Measurements from ENCODE around the gene TRIM46. TPM values are rescaled to one million over a fixed set of nuclear protein-coding genes. Genes with fewer than 3 reads are reported as not detected.

The TRIM46 gene
- total RNA-seq, 3 donors from 2014 or later: 0.26 to 0.76 (median 0.39) TPM

DNA sequence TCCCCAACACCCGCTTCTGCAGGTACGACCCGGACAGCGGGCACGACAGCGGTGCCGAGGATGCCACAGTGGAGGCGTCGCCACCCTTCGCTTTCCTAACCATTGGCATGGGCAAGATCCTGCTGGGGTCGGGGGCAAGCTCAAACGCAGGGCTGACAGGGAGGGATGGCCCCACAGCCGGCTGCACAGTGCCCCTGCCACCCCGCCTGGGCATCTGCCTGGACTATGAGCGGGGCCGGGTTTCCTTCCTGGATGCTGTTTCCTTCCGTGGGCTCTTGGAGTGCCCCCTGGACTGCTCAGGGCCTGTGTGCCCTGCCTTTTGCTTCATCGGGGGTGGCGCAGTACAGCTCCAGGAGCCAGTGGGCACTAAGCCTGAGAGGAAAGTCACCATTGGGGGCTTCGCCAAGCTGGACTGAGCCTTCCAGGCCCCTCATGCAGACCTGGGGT lies 10.1 kb downstream of the TRIM46 start:
- H3K36me3 ChIP-seq (ENCODE audit: low read depth): no peaks in the 10 kb centered on the region
- peaks cover 20% of the 10 kb centered on the region for H3K4me1 ChIP-seq (ENCODE audit: low read depth)
- intact Hi-C loops (cut with DNase I, micrococcal nuclease): no loop called here
- no peak overlapping the region for H3K4me3 ChIP-seq
- no peak for ATAC-seq
- H3K9me3 ChIP-seq: no peaks in the 10 kb centered on the region
- TF ChIP-seq, protein P1, sequence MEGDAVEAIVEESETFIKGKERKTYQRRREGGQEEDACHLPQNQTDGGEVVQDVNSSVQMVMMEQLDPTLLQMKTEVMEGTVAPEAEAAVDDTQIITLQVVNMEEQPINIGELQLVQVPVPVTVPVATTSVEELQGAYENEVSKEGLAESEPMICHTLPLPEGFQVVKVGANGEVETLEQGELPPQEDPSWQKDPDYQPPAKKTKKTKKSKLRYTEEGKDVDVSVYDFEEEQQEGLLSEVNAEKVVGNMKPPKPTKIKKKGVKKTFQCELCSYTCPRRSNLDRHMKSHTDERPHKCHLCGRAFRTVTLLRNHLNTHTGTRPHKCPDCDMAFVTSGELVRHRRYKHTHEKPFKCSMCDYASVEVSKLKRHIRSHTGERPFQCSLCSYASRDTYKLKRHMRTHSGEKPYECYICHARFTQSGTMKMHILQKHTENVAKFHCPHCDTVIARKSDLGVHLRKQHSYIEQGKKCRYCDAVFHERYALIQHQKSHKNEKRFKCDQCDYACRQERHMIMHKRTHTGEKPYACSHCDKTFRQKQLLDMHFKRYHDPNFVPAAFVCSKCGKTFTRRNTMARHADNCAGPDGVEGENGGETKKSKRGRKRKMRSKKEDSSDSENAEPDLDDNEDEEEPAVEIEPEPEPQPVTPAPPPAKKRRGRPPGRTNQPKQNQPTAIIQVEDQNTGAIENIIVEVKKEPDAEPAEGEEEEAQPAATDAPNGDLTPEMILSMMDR (IDR thresholded peaks at IDR 0.05): no peak
- peak in 1 of 3 donors; percentile 32 for DNase-seq

DNA sequence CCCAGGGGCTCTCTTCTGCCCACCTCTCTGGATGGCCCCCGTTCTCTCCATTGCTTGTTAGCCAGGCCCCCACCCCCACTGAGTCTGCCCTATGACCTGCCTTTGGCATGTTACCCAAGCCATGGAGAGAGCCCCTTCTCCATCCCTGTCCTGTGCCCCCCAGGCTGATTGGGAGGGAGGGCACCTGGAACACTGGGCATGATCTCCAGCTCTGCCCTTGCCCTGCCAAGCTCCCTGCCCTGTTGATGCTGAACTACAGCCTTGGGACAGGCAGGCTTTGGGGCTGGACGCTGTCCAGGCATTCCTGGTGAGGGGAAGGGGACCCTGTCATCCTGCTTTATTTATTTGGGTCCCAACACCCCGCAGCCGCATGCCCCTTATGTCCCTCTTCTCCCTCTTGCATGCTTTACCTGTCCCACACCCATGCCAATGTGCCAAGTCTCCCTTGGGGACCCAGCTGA lies 10.7 kb downstream of the TRIM46 start:
- ATAC-seq: no peak
- DNase-seq: peak in 1 of 3 donors; percentile 36
- intact Hi-C loops (cut with DNase I, micrococcal nuclease): no loop called here
- H3K4me3 ChIP-seq: no peak overlapping the region
- peaks cover 20% of the 10 kb centered on the region for H3K4me1 ChIP-seq (ENCODE audit: low read depth)
- no peaks in the 10 kb centered on the region for H3K36me3 ChIP-seq (ENCODE audit: low read depth)
- H3K9me3 ChIP-seq: no peaks in the 10 kb centered on the region
- TF ChIP-seq, protein P1 (IDR thresholded peaks at IDR 0.05): no peak

- intact Hi-C loops (cut with DNase I, micrococcal nuclease): no loop called here
- peak in 2 of 3 donors; percentile 72 to 80 for DNase-seq
- Histone ChIP-seq H3K4me3 (no peak overlapping the region), H3K9me3 (no peaks in the 10 kb centered on the region), H3K4me1 (ENCODE audit: low read depth) (peaks cover 20% of the 10 kb centered on the region), H3K36me3 (ENCODE audit: low read depth) (no peaks in the 10 kb centered on the region)
- peak; percentile 72 for ATAC-seq
- TF ChIP-seq, protein P1 (IDR thresholded peaks at IDR 0.05): no peak
These were observed 11.5 kb downstream of the TRIM46 start for GRCh38 chr1:155184835-155185782.

DNA sequence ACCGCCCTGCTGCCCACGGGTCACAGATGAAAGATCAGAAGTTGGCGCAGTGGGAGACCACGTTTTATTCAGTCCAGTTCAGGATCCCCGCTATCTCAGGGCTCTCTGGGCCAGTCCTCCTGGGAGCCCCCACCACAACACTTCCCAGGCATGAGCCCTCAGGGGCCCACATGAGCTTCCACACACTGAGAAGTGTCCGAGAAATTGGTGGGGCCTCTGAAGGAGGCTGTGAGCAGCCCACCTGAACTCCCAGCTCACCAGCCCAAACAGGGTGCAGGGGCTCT lies 12.1 kb downstream of the TRIM46 start:
- Histone ChIP-seq H3K9me3 (no peaks in the 10 kb centered on the region), H3K4me1 (ENCODE audit: low read depth) (peaks cover 20% of the 10 kb centered on the region), H3K36me3 (ENCODE audit: low read depth) (no peaks in the 10 kb centered on the region), H3K4me3 (no peak overlapping the region)
- DNase-seq: no peak
- TF ChIP-seq, protein P1 (IDR thresholded peaks at IDR 0.05): no peak
- intact Hi-C loops (cut with DNase I, micrococcal nuclease): no loop called here
- no peak for ATAC-seq

- DNase-seq: peak in 2 of 3 donors; percentile 34 to 50
- intact Hi-C loops (cut with DNase I, micrococcal nuclease): no loop called here
- Histone ChIP-seq H3K9me3 (no peaks in the 10 kb centered on the region), H3K4me3 (no peak overlapping the region), H3K36me3 (ENCODE audit: low read depth) (no peaks in the 10 kb centered on the region), H3K4me1 (ENCODE audit: low read depth) (peaks cover 20% of the 10 kb centered on the region)
- TF ChIP-seq, protein P1 (IDR thresholded peaks at IDR 0.05): no peak
- peak; percentile 54 for ATAC-seq
These were observed 12.6 kb downstream of the TRIM46 start for GRCh38 chr1:155186067-155186793.
